Endothelial cell of umbilical vein (primary cell): ENCODE data around the gene DKK3.

ENCODE experiments used
- EZH2 ChIP-seq: IDR thresholded peaks from 2 replicates; pipeline ENCODE4 v1.6.1; 2012; ENCODE audit warnings: borderline replicate concordance, low read depth, mild to moderate bottlenecking, moderate library complexity, low read length, inconsistent platforms; ENCODE audit not compliant: severe bottlenecking
- FOS ChIP-seq: IDR thresholded peaks from 2 replicates; pipeline ENCODE4 v1.6.1; 2011; ENCODE audit warnings: mild to moderate bottlenecking, low read length, moderate library complexity, borderline replicate concordance; ENCODE audit not compliant: insufficient read depth
- GATA2 ChIP-seq: IDR thresholded peaks from 2 replicates; pipeline ENCODE4 v1.7.0; 2011; ENCODE audit warnings: low read depth, mild to moderate bottlenecking, moderate library complexity, mixed read lengths, low read length; ENCODE audit not compliant: insufficient read length, insufficient read depth
- JUN ChIP-seq: IDR thresholded peaks from 2 replicates; pipeline ENCODE4 v1.6.1; 2011; ENCODE audit warnings: borderline replicate concordance, low read depth; ENCODE audit not compliant: insufficient read length, insufficient read depth
- MYC ChIP-seq: IDR thresholded peaks from one replicate; pipeline ENCODE4 v1.6.1; 2011; ENCODE audit warnings: mild to moderate bottlenecking, low read depth, low read length
- POLR2A ChIP-seq: IDR thresholded peaks from 2 replicates; pipeline ENCODE4 v1.6.1; 2012; ENCODE audit warnings: low read depth, mild to moderate bottlenecking, control low read depth, low read length
- POLR2AphosphoS5 ChIP-seq: IDR thresholded peaks from 2 replicates; pipeline ENCODE4 v1.6.1; 2012; ENCODE audit warnings: low read depth, mild to moderate bottlenecking, control low read depth, low read length, moderate library complexity; ENCODE audit not compliant: insufficient read depth
- TF ChIP-seq, protein P1 (sequence below), 2 donors: IDR thresholded peaks; 1 replicate in 1 of 2; 2 replicates in 1 of 2; pipeline ENCODE4 v1.5.1; 2011; ENCODE audit warnings: low read length in 2 of 2, mild to moderate bottlenecking in 2 of 2, moderate library complexity in 2 of 2, control low read depth in 1 of 2, inconsistent platforms in 1 of 2, low read depth in 1 of 2; ENCODE audit not compliant: insufficient read depth in 1 of 2; ENCODE audit errors: extremely low read depth in 1 of 2
- TF ChIP-seq, protein P2 (sequence below): IDR thresholded peaks from 2 replicates; pipeline ENCODE4 v1.6.1; 2011; ENCODE audit not compliant: insufficient read depth, insufficient read length

DNA sequence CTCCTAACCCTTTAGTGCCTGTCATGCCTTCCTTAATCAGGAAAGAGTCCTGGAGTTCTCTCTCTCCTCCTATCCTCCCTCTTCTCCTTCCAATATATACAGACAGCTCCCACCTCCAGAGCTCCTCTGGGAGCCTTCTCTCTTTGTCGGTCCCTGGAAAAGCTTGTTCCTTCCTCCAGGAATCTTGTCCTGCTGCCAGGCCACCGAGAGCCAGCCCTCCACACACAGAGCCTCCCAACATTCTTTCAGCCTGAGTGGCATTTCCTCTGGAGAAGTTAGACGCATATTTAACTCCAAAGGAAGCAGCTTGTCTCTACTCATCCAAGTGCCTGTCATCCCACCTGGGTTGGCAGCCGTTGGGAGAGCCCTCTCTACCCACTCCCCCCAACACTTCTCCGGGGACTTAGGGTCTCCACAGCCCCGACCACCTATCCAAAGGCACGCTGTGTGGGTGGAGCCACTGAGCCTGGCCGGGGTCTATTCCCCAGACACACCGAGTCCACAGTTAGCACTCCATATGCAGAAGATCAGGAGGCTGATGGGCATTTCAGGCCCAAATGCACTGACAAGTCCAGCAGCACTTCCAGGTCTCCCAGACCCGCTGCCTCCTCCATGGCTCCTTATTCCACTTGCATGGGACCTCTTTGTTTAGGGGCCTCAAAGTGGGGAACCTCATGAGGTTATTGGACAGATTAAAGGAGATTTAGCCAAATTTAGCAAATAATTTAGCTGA lies 31.1 kb downstream of the DKK3 start:
- TF ChIP-seq GATA2, result no peak
- TF ChIP-seq, protein P1, sequence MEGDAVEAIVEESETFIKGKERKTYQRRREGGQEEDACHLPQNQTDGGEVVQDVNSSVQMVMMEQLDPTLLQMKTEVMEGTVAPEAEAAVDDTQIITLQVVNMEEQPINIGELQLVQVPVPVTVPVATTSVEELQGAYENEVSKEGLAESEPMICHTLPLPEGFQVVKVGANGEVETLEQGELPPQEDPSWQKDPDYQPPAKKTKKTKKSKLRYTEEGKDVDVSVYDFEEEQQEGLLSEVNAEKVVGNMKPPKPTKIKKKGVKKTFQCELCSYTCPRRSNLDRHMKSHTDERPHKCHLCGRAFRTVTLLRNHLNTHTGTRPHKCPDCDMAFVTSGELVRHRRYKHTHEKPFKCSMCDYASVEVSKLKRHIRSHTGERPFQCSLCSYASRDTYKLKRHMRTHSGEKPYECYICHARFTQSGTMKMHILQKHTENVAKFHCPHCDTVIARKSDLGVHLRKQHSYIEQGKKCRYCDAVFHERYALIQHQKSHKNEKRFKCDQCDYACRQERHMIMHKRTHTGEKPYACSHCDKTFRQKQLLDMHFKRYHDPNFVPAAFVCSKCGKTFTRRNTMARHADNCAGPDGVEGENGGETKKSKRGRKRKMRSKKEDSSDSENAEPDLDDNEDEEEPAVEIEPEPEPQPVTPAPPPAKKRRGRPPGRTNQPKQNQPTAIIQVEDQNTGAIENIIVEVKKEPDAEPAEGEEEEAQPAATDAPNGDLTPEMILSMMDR (IDR thresholded peaks at IDR 0.05; ENCODE audit: extremely low read depth in 1 of 2, insufficient read depth in 1 of 2, low read depth in 1 of 2, low read length in 2 of 2), result no peak
- no peak for TF ChIP-seq EZH2
- TF ChIP-seq FOS, result peak; percentile 75
- peak; percentile 51 for TF ChIP-seq POLR2A
- TF ChIP-seq POLR2AphosphoS5, result peak; percentile 94
- TF ChIP-seq JUN, result peak; percentile 88
- no peak for TF ChIP-seq MYC
- TF ChIP-seq, protein P2, sequence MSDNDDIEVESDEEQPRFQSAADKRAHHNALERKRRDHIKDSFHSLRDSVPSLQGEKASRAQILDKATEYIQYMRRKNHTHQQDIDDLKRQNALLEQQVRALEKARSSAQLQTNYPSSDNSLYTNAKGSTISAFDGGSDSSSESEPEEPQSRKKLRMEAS, result no peak
